Prostate gland (tissue), 2 donors: ENCODE results near the gene TCF20. TPM values are rescaled to one million over a fixed set of nuclear protein-coding genes. Genes with fewer than 3 reads are reported as not detected.

Experiments used
- DNase-seq: peaks from one replicate; pipeline ENCODE4 v3.0.0-alpha.2; 2019; ENCODE audit warnings: low spot score
- H3K27ac ChIP-seq, 2 donors: fragments of 200-600 bp; sonication (generic); 2 replicates each; pipeline ENCODE4 v1.5.1; 2017 to 2019
- H3K27me3 ChIP-seq: fragments of 200-600 bp; sonication (generic); replicated peaks from 2 replicates; pipeline ENCODE4 v1.5.1; 2019; ENCODE audit not compliant: insufficient read depth
- H3K36me3 ChIP-seq, 2 donors: fragments of 200-600 bp; sonication (generic); 1 replicate in 1 of 2; 2 replicates in 1 of 2; pipeline versions ENCODE4 v1.5.1 to v1.8.1; 2017 to 2019
- H3K4me1 ChIP-seq: fragments of 200-600 bp; sonication (generic); replicated peaks from 2 replicates; pipeline ENCODE4 v1.5.1; 2019
- H3K4me3 ChIP-seq, 2 donors: fragments of 200-600 bp; sonication (generic); 2 replicates each; pipeline ENCODE4 v1.5.1; 2017 to 2019
- H3K9me3 ChIP-seq: fragments of 200-600 bp; sonication (generic); 2 replicates; pipeline ENCODE4 v1.5.1; 2017
- CTCF ChIP-seq, 4 experiments: fragments of 200-600 bp in 2 of 4; fragments of 450-650 bp in 2 of 4; sonication (generic) in 2 of 4; IDR thresholded peaks; 1 replicate in 3 of 4; 2 replicates in 1 of 4; pipeline ENCODE4 v1.5.1; 2016 to 2019; ENCODE audit warnings: antibody characterized with exemption in 4 of 4, mild to moderate bottlenecking in 2 of 4, moderate library complexity in 2 of 4
- POLR2A ChIP-seq: fragments of 450-650 bp; IDR thresholded peaks from one replicate; pipeline ENCODE4 v1.6.1; 2016; ENCODE audit warnings: antibody characterized with exemption, mild to moderate bottlenecking
- POLR2AphosphoS5 ChIP-seq: sonication (generic); formaldehyde crosslinking; IDR thresholded peaks from one replicate; pipeline ENCODE4 v1.6.1; 2017; ENCODE audit warnings: antibody characterized with exemption
- WGBS: methylation state at CpG from one replicate; pipeline ENCODE4 v1.1.5; 2018; 5-methylcytosine and 5-hydroxymethylcytosine counted together
- intact Hi-C: fragments of 100-400 bp; cut with DNase I; formaldehyde crosslinking; loops from one replicate; pipeline ENCODE4 v1.14.2; 2022
- total RNA-seq, 2 donors: library from RNA; depleted of rRNA; stranded (reverse); fragments of >200 nt; gene quantifications; one replicate each; pipeline ENCODE4 v1.1.0, GENCODE V29; 2016

TCF20 gene
- total RNA-seq, 2 donors from 2014 or later, result 43.9 to 47.3 TPM

GRCh38 chr22:42257386-42257785 lies 13.1 kb downstream of the TCF20 start:
- no peak overlapping the region for H3K4me3 ChIP-seq
- H3K9me3 ChIP-seq, result no peaks in the 10 kb centered on the region
- TF ChIP-seq CTCF (IDR thresholded peaks at IDR 0.05), result no peak
- TF ChIP-seq POLR2A, result no peak
- TF ChIP-seq POLR2AphosphoS5, result no peak
- intact Hi-C loops, result no loop called here
- H3K27me3 ChIP-seq, result no peaks in the 10 kb centered on the region
- 87% methylated on average over 2 of the region's 2 CpGs for WGBS
- H3K4me1 ChIP-seq, result no peaks in the 10 kb centered on the region
- no peak overlapping the region for H3K27ac ChIP-seq
- DNase-seq, result no peak
- no peaks in the 10 kb centered on the region for H3K36me3 ChIP-seq

- no peak overlapping the region for H3K27ac ChIP-seq
- intact Hi-C loops, result no loop called here
- H3K9me3 ChIP-seq, result no peaks in the 10 kb centered on the region
- no peak for DNase-seq
- no peaks in the 10 kb centered on the region for H3K36me3 ChIP-seq
- 96% methylated on average over 5 of the region's 5 CpGs for WGBS
- H3K27me3 ChIP-seq, result no peaks in the 10 kb centered on the region
- no peaks in the 10 kb centered on the region for H3K4me1 ChIP-seq
- TF ChIP-seq POLR2A (no peak), CTCF (IDR thresholded peaks at IDR 0.05) (no peak), POLR2AphosphoS5 (no peak)
- H3K4me3 ChIP-seq, result no peak overlapping the region
Observed at GRCh38 chr22:42256930-42257329, 13.5 kb downstream of the TCF20 start.

GRCh38 chr22:42256220-42256619 lies 14.2 kb downstream of the TCF20 start:
- no peak for DNase-seq
- Histone ChIP-seq H3K9me3 (no peaks in the 10 kb centered on the region), H3K36me3 (no peaks in the 10 kb centered on the region), H3K27me3 (no peaks in the 10 kb centered on the region), H3K4me3 (no peak overlapping the region), H3K4me1 (no peaks in the 10 kb centered on the region), H3K27ac (no peak overlapping the region)
- intact Hi-C loops, result no loop called here
- 73% methylated on average over 2 of the region's 2 CpGs for WGBS
- TF ChIP-seq CTCF (IDR thresholded peaks at IDR 0.05), result no peak
- TF ChIP-seq POLR2A, result no peak
- TF ChIP-seq POLR2AphosphoS5, result no peak

GRCh38 chr22:42249831-42250230 lies 20.6 kb downstream of the TCF20 start:
- no peaks in the 10 kb centered on the region for H3K27me3 ChIP-seq
- intact Hi-C loops, result no loop called here
- H3K4me1 ChIP-seq, result no peaks in the 10 kb centered on the region
- no peak overlapping the region for H3K27ac ChIP-seq
- H3K36me3 ChIP-seq, result no peaks in the 10 kb centered on the region
- no peak for TF ChIP-seq CTCF (IDR thresholded peaks at IDR 0.05)
- no peak for TF ChIP-seq POLR2AphosphoS5
- TF ChIP-seq POLR2A, result no peak
- WGBS, result 87% methylated on average over 4 of the region's 4 CpGs
- DNase-seq, result no peak
- H3K4me3 ChIP-seq, result no peak overlapping the region
- no peaks in the 10 kb centered on the region for H3K9me3 ChIP-seq

- no peak overlapping the region for H3K4me3 ChIP-seq
- H3K27me3 ChIP-seq, result no peaks in the 10 kb centered on the region
- H3K4me1 ChIP-seq, result no peaks in the 10 kb centered on the region
- TF ChIP-seq POLR2AphosphoS5 (no peak), POLR2A (no peak), CTCF (IDR thresholded peaks at IDR 0.05) (no peak)
- H3K36me3 ChIP-seq, result no peaks in the 10 kb centered on the region
- H3K27ac ChIP-seq, result no peak overlapping the region
- intact Hi-C loops, result no loop called here
- WGBS, result 59% methylated on average over 1 of the region's 1 CpG
- H3K9me3 ChIP-seq, result no peaks in the 10 kb centered on the region
- DNase-seq, result no peak
Observed at GRCh38 chr22:42248995-42249394, 21.5 kb downstream of the TCF20 start.
